ENCODE results near the gene LRRC28. TPM values are rescaled to one million over a fixed set of nuclear protein-coding genes. Genes with fewer than 3 reads are reported as not detected.

The LRRC28 gene
- total RNA-seq, 1 experiment from 2014 or later: 39.3 TPM

DNA sequence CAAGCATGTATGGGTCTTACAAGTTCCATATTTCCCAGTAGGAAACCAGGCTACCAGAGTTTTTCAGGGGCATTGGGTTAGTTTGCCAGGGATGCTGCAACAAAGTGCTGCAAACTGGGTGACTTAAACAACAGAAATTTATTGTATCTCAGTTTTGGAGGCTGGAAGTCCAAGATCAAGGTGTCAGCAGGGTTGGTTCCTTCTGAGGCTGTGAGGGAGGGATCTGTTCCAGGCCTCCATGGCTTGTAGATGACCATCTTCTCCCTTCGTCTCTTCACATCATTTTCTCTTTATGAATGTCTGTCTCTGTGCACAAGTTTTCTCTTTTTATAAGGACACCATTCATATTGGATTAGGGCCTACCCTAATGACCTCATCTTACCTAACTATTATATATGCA, 114.7 kb downstream of the LRRC28 start:
- H3K9me3 ChIP-seq (ENCODE audit: control insufficient read depth, insufficient read depth, low read depth, low read length): peaks cover 4% of the 10 kb centered on the region; the same call in 1 of the 2 replicates
- intact Hi-C loops (cut with micrococcal nuclease; ENCODE audit: unreplicated experiment) (no loop called here), in situ Hi-C loops (cut with HindIII; ENCODE audit: low pct_unique_long_range_greater_than_20kb, low sequenced_read_pairs) (no loop called here)
- H3K27me3 ChIP-seq (ENCODE audit: control insufficient read depth, insufficient read depth, low read length): no peaks in the 10 kb centered on the region
- no peak overlapping the region for H3K27ac ChIP-seq (ENCODE audit: low read length)
- TF ChIP-seq POLR2AphosphoS5 (IDR thresholded peaks at IDR 0.05; ENCODE audit: low read depth, low read length) (no peak), TCF7L2 (IDR thresholded peaks at IDR 0.05; ENCODE audit: low read depth, low read length) (no peak), SIN3A (IDR thresholded peaks at IDR 0.05; ENCODE audit: borderline replicate concordance, insufficient read depth, low read depth, low read length) (no peak)
- TF ChIP-seq, protein P1, sequence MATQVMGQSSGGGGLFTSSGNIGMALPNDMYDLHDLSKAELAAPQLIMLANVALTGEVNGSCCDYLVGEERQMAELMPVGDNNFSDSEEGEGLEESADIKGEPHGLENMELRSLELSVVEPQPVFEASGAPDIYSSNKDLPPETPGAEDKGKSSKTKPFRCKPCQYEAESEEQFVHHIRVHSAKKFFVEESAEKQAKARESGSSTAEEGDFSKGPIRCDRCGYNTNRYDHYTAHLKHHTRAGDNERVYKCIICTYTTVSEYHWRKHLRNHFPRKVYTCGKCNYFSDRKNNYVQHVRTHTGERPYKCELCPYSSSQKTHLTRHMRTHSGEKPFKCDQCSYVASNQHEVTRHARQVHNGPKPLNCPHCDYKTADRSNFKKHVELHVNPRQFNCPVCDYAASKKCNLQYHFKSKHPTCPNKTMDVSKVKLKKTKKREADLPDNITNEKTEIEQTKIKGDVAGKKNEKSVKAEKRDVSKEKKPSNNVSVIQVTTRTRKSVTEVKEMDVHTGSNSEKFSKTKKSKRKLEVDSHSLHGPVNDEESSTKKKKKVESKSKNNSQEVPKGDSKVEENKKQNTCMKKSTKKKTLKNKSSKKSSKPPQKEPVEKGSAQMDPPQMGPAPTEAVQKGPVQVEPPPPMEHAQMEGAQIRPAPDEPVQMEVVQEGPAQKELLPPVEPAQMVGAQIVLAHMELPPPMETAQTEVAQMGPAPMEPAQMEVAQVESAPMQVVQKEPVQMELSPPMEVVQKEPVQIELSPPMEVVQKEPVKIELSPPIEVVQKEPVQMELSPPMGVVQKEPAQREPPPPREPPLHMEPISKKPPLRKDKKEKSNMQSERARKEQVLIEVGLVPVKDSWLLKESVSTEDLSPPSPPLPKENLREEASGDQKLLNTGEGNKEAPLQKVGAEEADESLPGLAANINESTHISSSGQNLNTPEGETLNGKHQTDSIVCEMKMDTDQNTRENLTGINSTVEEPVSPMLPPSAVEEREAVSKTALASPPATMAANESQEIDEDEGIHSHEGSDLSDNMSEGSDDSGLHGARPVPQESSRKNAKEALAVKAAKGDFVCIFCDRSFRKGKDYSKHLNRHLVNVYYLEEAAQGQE (IDR thresholded peaks at IDR 0.05; ENCODE audit: insufficient read depth in 1 of 2, low read depth in 2 of 2, low read length in 1 of 2): no peak
- H3K36me3 ChIP-seq (ENCODE audit: control insufficient read depth, insufficient read depth, low read length): peaks cover 3% of the 10 kb centered on the region; the same call in 1 of the 2 replicates
- ChIA-PET POLR2A (no interaction called here), CTCF (no interaction called here)
- no peaks in the 10 kb centered on the region for H3K4me1 ChIP-seq (ENCODE audit: control insufficient read depth, insufficient read depth, low read length)
- ATAC-seq (no peak), DNase-seq (ENCODE audit: low read depth, low spot score) (no peak)
- H3K4me3 ChIP-seq (ENCODE audit: low read depth in 2 of 2, low read length in 2 of 2): no peak overlapping the region
- BruUV-seq (replicated peaks): no TSS peak

DNA sequence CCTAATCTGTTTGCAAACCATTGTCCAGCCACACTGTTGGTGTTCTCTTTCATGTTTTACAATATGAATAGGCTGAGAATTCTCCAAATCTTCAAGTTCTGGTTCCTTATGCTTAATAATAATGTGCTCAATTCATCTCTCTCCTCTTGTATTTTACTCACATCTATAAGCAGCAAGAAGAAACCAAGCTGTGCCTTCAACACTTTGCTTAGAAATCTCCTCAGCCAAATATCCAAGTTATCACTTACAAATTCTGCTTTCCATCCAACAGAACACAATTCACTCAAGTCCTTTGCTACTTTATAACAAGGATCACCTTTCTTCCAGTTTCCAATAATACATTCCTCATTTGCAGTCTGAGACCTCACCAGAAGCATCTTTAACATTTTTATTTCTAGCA, 117.5 kb downstream of the LRRC28 start:
- no peak for ATAC-seq
- DNase-seq (ENCODE audit: low read depth, low spot score): no peak
- intact Hi-C loops (cut with micrococcal nuclease; ENCODE audit: unreplicated experiment): no loop called here
- CTCF ChIA-PET: no interaction called here
- Histone ChIP-seq H3K4me3 (ENCODE audit: low read depth in 2 of 2, low read length in 2 of 2) (no peak overlapping the region), H3K4me1 (ENCODE audit: control insufficient read depth, insufficient read depth, low read length) (no peaks in the 10 kb centered on the region), H3K27ac (ENCODE audit: low read length) (no peak overlapping the region), H3K9me3 (ENCODE audit: control insufficient read depth, insufficient read depth, low read depth, low read length) (peaks cover 4% of the 10 kb centered on the region; the same call in 1 of the 2 replicates), H3K36me3 (ENCODE audit: control insufficient read depth, insufficient read depth, low read length) (no peaks in the 10 kb centered on the region), H3K27me3 (ENCODE audit: control insufficient read depth, insufficient read depth, low read length) (no peaks in the 10 kb centered on the region)
- in situ Hi-C loops (cut with HindIII; ENCODE audit: low pct_unique_long_range_greater_than_20kb, low sequenced_read_pairs): no loop called here
- TF ChIP-seq, protein P1 (IDR thresholded peaks at IDR 0.05; ENCODE audit: insufficient read depth in 1 of 2, low read depth in 2 of 2, low read length in 1 of 2): no peak
- TF ChIP-seq SIN3A (IDR thresholded peaks at IDR 0.05; ENCODE audit: borderline replicate concordance, insufficient read depth, low read depth, low read length): no peak
- TF ChIP-seq TCF7L2 (IDR thresholded peaks at IDR 0.05; ENCODE audit: low read depth, low read length): no peak
- TF ChIP-seq, protein P2, sequence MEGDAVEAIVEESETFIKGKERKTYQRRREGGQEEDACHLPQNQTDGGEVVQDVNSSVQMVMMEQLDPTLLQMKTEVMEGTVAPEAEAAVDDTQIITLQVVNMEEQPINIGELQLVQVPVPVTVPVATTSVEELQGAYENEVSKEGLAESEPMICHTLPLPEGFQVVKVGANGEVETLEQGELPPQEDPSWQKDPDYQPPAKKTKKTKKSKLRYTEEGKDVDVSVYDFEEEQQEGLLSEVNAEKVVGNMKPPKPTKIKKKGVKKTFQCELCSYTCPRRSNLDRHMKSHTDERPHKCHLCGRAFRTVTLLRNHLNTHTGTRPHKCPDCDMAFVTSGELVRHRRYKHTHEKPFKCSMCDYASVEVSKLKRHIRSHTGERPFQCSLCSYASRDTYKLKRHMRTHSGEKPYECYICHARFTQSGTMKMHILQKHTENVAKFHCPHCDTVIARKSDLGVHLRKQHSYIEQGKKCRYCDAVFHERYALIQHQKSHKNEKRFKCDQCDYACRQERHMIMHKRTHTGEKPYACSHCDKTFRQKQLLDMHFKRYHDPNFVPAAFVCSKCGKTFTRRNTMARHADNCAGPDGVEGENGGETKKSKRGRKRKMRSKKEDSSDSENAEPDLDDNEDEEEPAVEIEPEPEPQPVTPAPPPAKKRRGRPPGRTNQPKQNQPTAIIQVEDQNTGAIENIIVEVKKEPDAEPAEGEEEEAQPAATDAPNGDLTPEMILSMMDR (IDR thresholded peaks at IDR 0.05): no peak
- no peak for TF ChIP-seq POLR2AphosphoS5 (IDR thresholded peaks at IDR 0.05; ENCODE audit: low read depth, low read length)
- POLR2A ChIA-PET: no interaction called here
- BruUV-seq (replicated peaks): no TSS peak
